Gastroesophageal sphincter (tissue), 3 donors: ENCODE measurements around the gene PRKAG2.

Source experiments
- CTCF ChIP-seq, 4 experiments: fragments of 200-600 bp in 2 of 4; fragments of 450-650 bp in 2 of 4; sonication (generic) in 1 of 4; IDR thresholded peaks; one replicate each; pipeline ENCODE4 v1.5.1; 2017 to 2019; ENCODE audit warnings: antibody characterized with exemption in 4 of 4, mild to moderate bottlenecking in 2 of 4, moderate library complexity in 2 of 4
- POLR2A ChIP-seq, 2 donors: fragments of 450-650 bp; IDR thresholded peaks; one replicate each; pipeline ENCODE4 v1.6.1; 2017; ENCODE audit warnings: antibody characterized with exemption in 2 of 2, mild to moderate bottlenecking in 2 of 2, moderate library complexity in 1 of 2
- POLR2AphosphoS5 ChIP-seq: sonication (generic); formaldehyde crosslinking; IDR thresholded peaks from one replicate; pipeline ENCODE4 v1.6.1; 2017; ENCODE audit warnings: antibody characterized with exemption

- TF ChIP-seq POLR2AphosphoS5 (no peak), CTCF (IDR thresholded peaks at IDR 0.05) (no peak), POLR2A (IDR thresholded peaks at IDR 0.05) (no peak)
Measured at GRCh38 chr7:151520419-151521261, 356.3 kb downstream of the PRKAG2 start.
